Kidney (tissue), 14 donors: Measurements from ENCODE around the gene RNF31. TPM values are rescaled to one million over a fixed set of nuclear protein-coding genes. Genes with fewer than 3 reads are reported as not detected.

Experiments
- DNase-seq, 5 donors: peaks; one replicate each; pipeline ENCODE4 v3.0.0-alpha.2; 2013 to 2020
- FAIRE-seq: peaks from 2 replicates; lab custom pipeline; 2012; peaks lifted over from hg19 to GRCh38; lab: Jason Lieb, UNC
- H3K27ac ChIP-seq, 2 donors: one replicate each; pipeline ENCODE4 v1.7.0; 2013; ENCODE audit warnings: low read depth in 2 of 2, low read length in 2 of 2, inconsistent platforms in 1 of 2
- H3K27me3 ChIP-seq: one replicate; pipeline ENCODE4 v1.7.1; 2013; ENCODE audit warnings: low read length, inconsistent platforms; ENCODE audit not compliant: control insufficient read depth, insufficient read depth
- H3K36me3 ChIP-seq, 3 donors: one replicate each; pipeline versions ENCODE4 v1.7.0 to v1.7.1; 2013; ENCODE audit warnings: low read length in 3 of 3, control low read depth in 1 of 3, inconsistent platforms in 1 of 3; ENCODE audit not compliant: insufficient read depth in 3 of 3, control insufficient read depth in 2 of 3
- H3K4me1 ChIP-seq, 3 donors: one replicate each; pipeline versions ENCODE4 v1.7.0 to v1.7.1; 2013; ENCODE audit warnings: low read length in 3 of 3, inconsistent platforms in 1 of 3, low read depth in 1 of 3; ENCODE audit not compliant: control insufficient read depth in 2 of 3, insufficient read depth in 2 of 3
- H3K4me3 ChIP-seq, 3 donors: one replicate each; pipeline versions ENCODE4 v1.7.0 to v1.8.1; 2013; ENCODE audit warnings: low read length in 3 of 3, control low read depth in 1 of 3, inconsistent platforms in 1 of 3
- H3K9ac ChIP-seq, 3 donors: one replicate each; pipeline versions ENCODE4 v1.7.0 to v1.7.1; 2013; ENCODE audit warnings: low read length in 3 of 3, control low read depth in 1 of 3, inconsistent platforms in 1 of 3
- H3K9me3 ChIP-seq, 3 donors: one replicate each; pipeline versions ENCODE4 v1.7.0 to v1.7.1; 2013; ENCODE audit warnings: low read length in 3 of 3, control low read depth in 1 of 3, inconsistent platforms in 1 of 3; ENCODE audit not compliant: control insufficient read depth in 2 of 3, insufficient read depth in 1 of 3
- intact Hi-C: fragments of 100-400 bp; cut with DNase I; formaldehyde crosslinking; loops from one replicate; pipeline ENCODE4 v1.11.1; 2022
- polyA plus RNA-seq: library from polyadenylated mRNA; stranded (reverse); fragments of 350-450 nt; fragmentation: Illumina TruSeq; extraction: RNeasy Lipid Tissue Mini Kit (QIAGEN cat#74804); gene quantifications from one replicate; pipeline ENCODE4 v1.2.3, GENCODE V29; 2014; ENCODE audit warnings: low read depth, low replicate concordance; ENCODE audit not compliant: insufficient read depth
- total RNA-seq: library from RNA; stranded (reverse); fragmentation: NEBNext Ultra II Directional; extraction: Animal tissue kit (Norgen Biotek cat#: 25700); gene quantifications from one replicate; pipeline ENCODE4 v1.2.1, GENCODE V29; 2021
- TF ChIP-seq, protein P1 (sequence below): IDR thresholded peaks from 3 replicates; pipeline ENCODE4 v1.5.1; 2012; ENCODE audit warnings: mild to moderate bottlenecking, moderate library complexity, borderline replicate concordance; ENCODE audit not compliant: insufficient read depth; ENCODE audit errors: extremely low read depth
- donor health status: control.
- donor health status: control.
- donor health status: control.
- donor health status: control.
- donor health status: control.
- donor health status: DM: yes; HTN: yes; CAD: no.
- donor health status: Normal renal cell carcinoma (clear cell type).

The RNF31 gene
- total and polyA plus RNA-seq, 2 donors from 2014 or later, result 64.0 to 69.0 TPM

GRCh38 chr14:24113379-24113800 is 33.9 kb upstream of the RNF31 start:
- Histone ChIP-seq H3K27ac (peak overlapping the region; percentile 99 to 100), H3K27me3 (no peaks in the 10 kb centered on the region), H3K4me3 (peak overlapping the region; percentile 73 to 93 (median 84)), H3K36me3 (peaks cover 0 to 12% (median 5%) of the 10 kb centered on the region in 3 donors), H3K9ac (peak overlapping the region; percentile 41 to 87 (median 80)), H3K9me3 (no peaks in the 10 kb centered on the region), H3K4me1 (peaks cover 0 to 28% (median 10%) of the 10 kb centered on the region in 3 donors)
- FAIRE-seq (no peak), DNase-seq (no peak)
- TF ChIP-seq, protein P1, sequence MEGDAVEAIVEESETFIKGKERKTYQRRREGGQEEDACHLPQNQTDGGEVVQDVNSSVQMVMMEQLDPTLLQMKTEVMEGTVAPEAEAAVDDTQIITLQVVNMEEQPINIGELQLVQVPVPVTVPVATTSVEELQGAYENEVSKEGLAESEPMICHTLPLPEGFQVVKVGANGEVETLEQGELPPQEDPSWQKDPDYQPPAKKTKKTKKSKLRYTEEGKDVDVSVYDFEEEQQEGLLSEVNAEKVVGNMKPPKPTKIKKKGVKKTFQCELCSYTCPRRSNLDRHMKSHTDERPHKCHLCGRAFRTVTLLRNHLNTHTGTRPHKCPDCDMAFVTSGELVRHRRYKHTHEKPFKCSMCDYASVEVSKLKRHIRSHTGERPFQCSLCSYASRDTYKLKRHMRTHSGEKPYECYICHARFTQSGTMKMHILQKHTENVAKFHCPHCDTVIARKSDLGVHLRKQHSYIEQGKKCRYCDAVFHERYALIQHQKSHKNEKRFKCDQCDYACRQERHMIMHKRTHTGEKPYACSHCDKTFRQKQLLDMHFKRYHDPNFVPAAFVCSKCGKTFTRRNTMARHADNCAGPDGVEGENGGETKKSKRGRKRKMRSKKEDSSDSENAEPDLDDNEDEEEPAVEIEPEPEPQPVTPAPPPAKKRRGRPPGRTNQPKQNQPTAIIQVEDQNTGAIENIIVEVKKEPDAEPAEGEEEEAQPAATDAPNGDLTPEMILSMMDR, result no peak
- intact Hi-C loops, result no loop called here

GRCh38 chr14:24113801-24114531 is 33.3 kb upstream of the RNF31 start:
- peak; percentile 88 to 97 (median 94) for DNase-seq
- intact Hi-C loops, result no loop called here

GRCh38 chr14:24114532-24115421 is 32.5 kb upstream of the RNF31 start, which contains the start of the genes DCAF11 and NRL:
Gene DCAF11, plus strand, starts transcription at chr14:24114777. Its CDS starts 818 bp downstream, at chr14:24115595.
Gene NRL, minus strand, starts transcription at chr14:24114949. Its CDS starts 32,101 bp downstream, at chr14:24082848.
- peak within 1 kb of the TSS; percentile 99 to 100 for H3K27ac ChIP-seq
- H3K9me3 ChIP-seq, result no peaks in the 10 kb centered on the region
- TF ChIP-seq, protein P1, result peak; percentile 1
- no peaks in the 10 kb centered on the region for H3K27me3 ChIP-seq
- H3K4me3 ChIP-seq, result peak within 1 kb of the TSS; percentile 73 to 93 (median 93)
- H3K9ac ChIP-seq, result peak within 1 kb of the TSS; percentile 80 to 88 (median 86)
- peak; percentile 99 to 100 (median 100) for DNase-seq
- peaks cover 0 to 24% (median 10%) of the 10 kb centered on the region in 3 donors for H3K4me1 ChIP-seq
- FAIRE-seq, result peak; percentile 97
- intact Hi-C loops, result no loop called here
- H3K36me3 ChIP-seq, result peaks cover 7 to 26% (median 18%) of the 10 kb centered on the region in 3 donors

More at GRCh38 chr14:24113801-24114531, 33.3 kb upstream of the RNF31 start:
- TF ChIP-seq, protein P1, result no peak
- Histone ChIP-seq H3K27me3 (no peaks in the 10 kb centered on the region), H3K9me3 (no peaks in the 10 kb centered on the region), H3K27ac (peak overlapping the region; percentile 99 to 100), H3K4me1 (peaks cover 0 to 24% (median 10%) of the 10 kb centered on the region in 3 donors), H3K4me3 (peak overlapping the region; percentile 73 to 93 (median 84)), H3K9ac (peak overlapping the region; percentile 80 to 87 (median 86)), H3K36me3 (peaks cover 3 to 18% (median 11%) of the 10 kb centered on the region in 3 donors)
- no peak for FAIRE-seq
